GM19372 (cell line): ENCODE data around the gene CAMK1D.

ENCODE experiments used
- ATAC-seq: cut with Tn5 transposase; IDR thresholded peaks from one replicate; pipeline ENCODE4 v1.9.1; 2021; ENCODE audit warnings: mild to moderate bottlenecking, low read depth, moderate library complexity; ENCODE audit not compliant: unreplicated experiment

Gene CAMK1D

GRCh38 chr10:12609435-12609834 lies 260.1 kb downstream of the CAMK1D start:
- no peak for ATAC-seq

- ATAC-seq = no peak
These were observed 263.8 kb downstream of the CAMK1D start for GRCh38 chr10:12613136-12613535.

- no peak for ATAC-seq
These were observed 265.0 kb downstream of the CAMK1D start for GRCh38 chr10:12614177-12614995.

- ATAC-seq = no peak
These were observed 266.2 kb downstream of the CAMK1D start for GRCh38 chr10:12615296-12616220.

- ATAC-seq = no peak
These were observed 268.1 kb downstream of the CAMK1D start for GRCh38 chr10:12617191-12618175.

- ATAC-seq = no peak
These were observed 272.7 kb downstream of the CAMK1D start for GRCh38 chr10:12622016-12622415.

GRCh38 chr10:12622691-12623090 lies 273.3 kb downstream of the CAMK1D start:
- ATAC-seq = no peak

- ATAC-seq = no peak
These were observed 276.2 kb downstream of the CAMK1D start for GRCh38 chr10:12625393-12626023.

- no peak for ATAC-seq
These were observed 278.8 kb downstream of the CAMK1D start for GRCh38 chr10:12628153-12628552.

- ATAC-seq = no peak
These were observed 279.8 kb downstream of the CAMK1D start for GRCh38 chr10:12628964-12629766.

- ATAC-seq = no peak
These were observed 280.4 kb downstream of the CAMK1D start for GRCh38 chr10:12629767-12630165.

GRCh38 chr10:12631216-12631615 lies 281.9 kb downstream of the CAMK1D start:
- ATAC-seq = no peak

- ATAC-seq = no peak
These were observed 282.6 kb downstream of the CAMK1D start for GRCh38 chr10:12631787-12632562.

GRCh38 chr10:12633776-12634620 lies 284.7 kb downstream of the CAMK1D start:
- ATAC-seq = no peak

GRCh38 chr10:12634621-12634931 lies 285.2 kb downstream of the CAMK1D start:
- ATAC-seq = no peak

- ATAC-seq = no peak
These were observed 285.8 kb downstream of the CAMK1D start for GRCh38 chr10:12635127-12635541.

GRCh38 chr10:12636571-12636970 lies 287.2 kb downstream of the CAMK1D start:
- ATAC-seq = no peak
